Stimulated activated CD4-positive, alpha-beta T cell treated with anti-CD3 and anti-CD28 coated beads, Interleukin-2, amount 100 ng/mL, for 4 hours (primary cell): ENCODE data around the gene SLC26A5.
"Not testable (repeated sequence)": the region's sequence is repeated elsewhere in the genome, so short reads cannot be mapped to it uniquely, and the experiment has no call there.

Experiments used
- DNase-seq: peaks from one replicate; pipeline ENCODE4 v3.0.0-alpha.2; 2020; ENCODE audit warnings: low read depth

Gene SLC26A5, protein sequence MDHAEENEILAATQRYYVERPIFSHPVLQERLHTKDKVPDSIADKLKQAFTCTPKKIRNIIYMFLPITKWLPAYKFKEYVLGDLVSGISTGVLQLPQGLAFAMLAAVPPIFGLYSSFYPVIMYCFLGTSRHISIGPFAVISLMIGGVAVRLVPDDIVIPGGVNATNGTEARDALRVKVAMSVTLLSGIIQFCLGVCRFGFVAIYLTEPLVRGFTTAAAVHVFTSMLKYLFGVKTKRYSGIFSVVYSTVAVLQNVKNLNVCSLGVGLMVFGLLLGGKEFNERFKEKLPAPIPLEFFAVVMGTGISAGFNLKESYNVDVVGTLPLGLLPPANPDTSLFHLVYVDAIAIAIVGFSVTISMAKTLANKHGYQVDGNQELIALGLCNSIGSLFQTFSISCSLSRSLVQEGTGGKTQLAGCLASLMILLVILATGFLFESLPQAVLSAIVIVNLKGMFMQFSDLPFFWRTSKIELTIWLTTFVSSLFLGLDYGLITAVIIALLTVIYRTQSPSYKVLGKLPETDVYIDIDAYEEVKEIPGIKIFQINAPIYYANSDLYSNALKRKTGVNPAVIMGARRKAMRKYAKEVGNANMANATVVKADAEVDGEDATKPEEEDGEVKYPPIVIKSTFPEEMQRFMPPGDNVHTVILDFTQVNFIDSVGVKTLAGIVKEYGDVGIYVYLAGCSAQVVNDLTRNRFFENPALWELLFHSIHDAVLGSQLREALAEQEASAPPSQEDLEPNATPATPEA

DNA sequence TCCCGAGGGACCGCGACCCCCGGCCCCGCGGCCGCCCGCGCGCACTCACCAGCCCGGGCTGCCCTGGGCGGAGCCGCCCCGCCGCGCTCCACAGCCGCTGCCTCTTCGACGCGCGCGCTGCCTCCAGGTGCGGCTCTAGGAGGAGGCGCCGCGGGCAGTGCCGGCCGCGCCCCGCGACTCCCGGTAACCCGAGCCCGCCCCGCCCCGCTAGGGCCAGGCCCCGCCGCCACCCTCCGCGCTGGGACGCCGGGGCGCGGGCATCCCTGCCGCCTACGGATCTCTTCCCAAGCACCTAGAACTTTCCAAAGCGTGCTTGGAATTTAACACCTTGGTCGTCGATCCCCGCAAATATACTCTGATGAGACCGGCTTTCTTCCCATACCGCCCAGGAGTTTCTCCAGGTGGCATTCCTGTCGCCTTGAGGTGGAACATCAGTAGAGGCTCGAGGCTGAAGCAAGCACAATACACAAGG lies at the start of gene SLC26A5:
Gene SLC26A5 (minus strand): TSS at position 159 of the 472 bp plus-strand sequence. CDS start 24,693 bp downstream, outside the sequence.
- DNase-seq: no peak

DNA sequence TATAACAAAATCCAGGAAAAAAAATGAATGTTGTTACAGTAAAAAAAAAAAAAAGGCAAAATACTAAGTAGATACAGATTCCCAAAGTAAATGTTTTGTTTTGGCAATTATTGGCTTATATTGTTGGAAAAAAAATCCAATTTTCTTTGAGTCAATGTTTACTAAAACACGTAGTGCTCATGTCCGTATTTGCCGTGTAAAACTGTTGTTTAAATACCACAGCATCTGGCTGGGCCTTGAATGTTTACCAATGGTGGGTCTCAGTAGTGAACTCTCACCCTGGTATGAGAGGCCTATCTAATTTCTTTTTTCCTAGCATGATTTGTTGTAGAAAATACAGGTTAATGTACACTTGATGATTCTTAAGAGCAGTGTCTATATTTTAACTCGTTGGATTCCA lies 41.4 kb upstream of the SLC26A5 start:
- DNase-seq: no peak

DNA sequence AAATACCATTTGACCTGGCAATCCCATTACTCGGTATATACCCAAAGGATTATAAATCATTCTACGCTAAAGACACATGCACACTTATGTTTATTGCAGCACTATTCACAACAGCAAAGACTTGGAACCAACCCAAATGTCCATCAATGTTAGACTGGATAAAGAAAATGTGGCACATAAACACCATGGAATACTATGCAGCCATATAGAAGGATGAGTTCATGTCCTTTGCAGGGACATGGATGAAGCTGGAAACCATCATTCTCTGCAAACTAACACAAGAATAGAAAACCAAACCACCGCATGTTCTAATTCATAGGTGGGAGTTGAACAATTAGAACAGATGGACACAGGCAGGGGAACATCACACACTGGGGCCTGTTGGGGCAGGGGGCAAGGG lies 40.9 kb upstream of the SLC26A5 start:
- DNase-seq: not testable (repeated sequence)

DNA sequence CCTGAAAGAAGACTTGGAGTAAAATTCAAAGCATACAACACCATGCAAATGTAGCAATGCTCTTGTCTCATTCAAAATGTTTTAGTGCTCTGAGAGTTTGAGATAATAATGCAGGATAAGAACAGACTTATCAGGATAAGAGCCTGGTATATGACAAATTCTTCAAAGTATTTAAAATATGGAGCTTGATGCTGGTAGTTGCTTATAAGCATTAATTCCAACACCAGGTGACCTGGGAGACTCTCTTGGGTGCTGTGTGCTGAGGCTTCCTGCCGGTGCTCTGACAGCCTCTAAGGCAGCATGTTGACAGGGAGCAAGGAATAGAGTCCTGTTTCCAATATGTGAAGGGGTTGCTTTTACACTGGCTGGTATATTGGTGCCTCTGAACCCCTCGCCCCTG lies 34.8 kb upstream of the SLC26A5 start:
- no peak for DNase-seq

DNA sequence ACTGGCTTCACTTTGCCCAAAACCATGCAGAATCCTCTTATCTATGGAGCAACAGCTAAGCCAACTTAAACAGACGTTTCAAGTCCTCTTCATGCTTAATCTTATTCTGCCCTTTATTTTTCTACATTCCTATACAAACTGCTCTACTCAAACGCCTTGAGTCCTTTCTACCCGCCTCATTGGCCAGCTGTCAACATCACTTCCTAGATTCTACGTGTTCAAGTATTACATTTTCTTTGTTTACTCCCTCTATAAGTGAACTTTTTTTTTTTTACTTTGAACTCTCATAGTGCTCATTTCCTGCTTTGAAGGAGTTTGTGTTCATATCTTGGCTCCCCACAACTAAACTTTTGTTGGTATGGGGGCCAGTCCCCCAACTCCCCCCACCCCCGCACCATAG lies 28.9 kb upstream of the SLC26A5 start:
- no peak for DNase-seq

DNA sequence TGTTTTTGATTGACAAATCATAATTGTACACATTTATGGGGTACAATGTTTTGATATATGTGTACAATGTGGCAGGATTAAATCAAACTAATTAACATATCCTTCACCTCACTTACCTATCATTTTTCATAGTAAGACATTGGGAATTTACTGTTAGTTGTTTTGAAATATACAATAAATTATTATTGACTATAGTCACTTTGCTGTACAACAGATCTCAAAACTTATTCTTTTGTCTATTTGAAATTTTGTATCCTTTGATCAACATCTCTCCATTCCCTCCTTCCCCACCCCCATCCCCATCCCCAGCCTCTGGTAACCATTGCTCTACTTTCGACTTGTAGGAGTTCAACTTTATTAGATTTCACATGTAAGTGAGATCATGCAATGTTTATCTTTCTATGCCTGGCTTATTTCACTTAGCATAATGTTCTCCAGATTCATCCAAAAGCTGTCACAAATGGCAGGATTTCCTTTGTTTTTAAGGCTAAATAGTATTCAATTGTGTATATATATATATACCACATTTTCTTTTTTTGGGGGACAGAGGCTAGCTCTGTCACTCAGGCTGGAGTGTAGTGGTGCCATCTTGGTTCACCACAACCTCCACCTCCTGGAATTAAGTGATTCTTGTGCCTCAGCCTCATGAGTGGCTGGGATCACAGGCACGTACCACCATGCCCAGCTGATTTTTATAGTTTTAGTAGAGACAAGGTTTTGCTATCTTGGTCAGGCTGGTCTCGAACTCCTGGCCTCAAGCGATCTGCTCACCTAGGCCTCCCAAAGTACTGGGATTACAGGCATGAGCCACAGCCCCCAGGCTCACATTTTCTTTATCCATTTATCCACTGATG lies 23.3 kb upstream of the SLC26A5 start:
- DNase-seq: no peak

- no peak for DNase-seq
These were observed 20.8 kb upstream of the SLC26A5 start for GRCh38 chr7:103466814-103467213.

DNA sequence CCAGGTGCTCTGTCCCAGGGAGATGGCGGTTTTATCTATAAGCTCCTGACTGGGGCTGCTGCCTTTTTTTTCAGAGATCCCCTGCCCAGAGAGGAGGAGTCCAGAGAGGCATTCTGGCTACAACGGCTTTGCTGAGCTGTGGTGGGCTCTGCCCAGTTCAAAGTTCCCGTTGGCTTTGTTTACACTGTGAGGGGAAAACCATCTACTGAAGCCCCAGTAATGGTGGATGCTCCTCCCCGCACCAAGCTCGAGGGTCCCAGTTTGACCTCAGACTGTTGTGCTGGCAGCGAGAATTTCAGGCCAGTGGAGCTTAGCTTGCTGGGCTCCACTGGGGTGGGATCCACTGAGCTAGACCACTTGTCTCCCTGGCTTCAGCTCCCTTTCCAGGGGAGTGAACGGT lies 16.4 kb upstream of the SLC26A5 start:
- no peak for DNase-seq

DNA sequence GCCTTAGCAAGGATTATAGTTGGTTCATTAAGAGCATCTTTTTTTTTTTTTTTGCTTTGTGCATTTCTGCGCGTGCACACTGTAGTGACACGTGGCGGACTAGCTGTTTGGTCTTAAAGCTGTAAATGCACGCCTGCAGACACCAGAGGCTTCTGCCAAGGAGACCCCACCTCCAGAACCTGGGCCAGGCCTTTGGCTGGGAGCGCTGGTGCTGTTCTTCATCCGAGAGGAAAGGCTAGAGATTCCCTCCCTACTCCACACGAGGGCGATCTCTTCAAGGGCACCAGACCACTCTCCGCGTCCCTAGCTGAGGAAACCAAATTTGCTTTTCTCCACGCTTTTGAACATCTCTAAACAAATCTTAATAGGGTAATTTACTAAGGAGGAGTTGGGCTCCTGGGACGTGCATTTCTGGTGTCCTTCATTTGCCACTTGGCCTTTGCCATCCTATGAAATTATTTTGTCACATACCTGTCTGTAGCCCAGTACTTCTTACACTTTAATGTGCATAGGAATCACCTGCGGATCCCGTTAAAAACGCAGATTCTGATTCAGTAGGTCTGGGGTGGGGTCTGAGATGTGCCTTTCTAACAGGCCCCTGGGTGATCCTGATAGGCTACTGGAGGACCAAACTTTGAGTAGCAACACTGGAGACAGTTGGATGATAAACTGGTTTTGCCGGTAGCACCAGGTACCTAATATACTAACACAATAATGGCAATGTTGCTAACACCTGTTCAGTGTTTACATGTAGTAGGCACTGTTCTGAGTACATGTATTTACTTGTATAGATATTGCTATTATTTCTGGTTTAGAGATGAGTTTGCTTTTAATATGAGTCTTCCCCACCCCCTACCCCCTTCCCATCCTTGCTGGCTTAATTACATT lies 1.3 kb upstream of the SLC26A5 start:
- no peak for DNase-seq

GRCh38 chr7:103445228-103446048 lies 569 bp downstream of the SLC26A5 start:
- DNase-seq: no peak

- DNase-seq: no peak
These were observed 6.3 kb downstream of the SLC26A5 start for GRCh38 chr7:103439661-103440060.

DNA sequence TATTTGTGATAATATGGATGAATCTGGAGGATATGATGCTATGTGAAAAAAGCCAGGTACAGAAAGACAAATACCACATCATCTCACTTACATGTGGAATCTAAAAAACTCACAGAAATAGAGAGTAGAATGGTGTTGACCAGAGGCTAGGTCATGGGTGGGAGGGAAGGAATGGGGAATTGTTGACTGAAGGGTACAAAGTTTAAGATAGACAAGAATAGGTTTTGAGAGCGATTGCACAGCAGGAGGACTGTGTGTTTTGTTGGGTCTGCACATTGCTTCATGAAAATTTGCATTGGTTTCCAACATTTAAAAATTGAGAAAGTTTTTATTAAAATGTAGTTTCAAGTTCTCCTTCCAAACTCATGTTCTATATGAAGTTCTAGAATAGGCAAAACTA lies 8.4 kb downstream of the SLC26A5 start:
- DNase-seq: no peak

- DNase-seq: no peak
These were observed 13.3 kb downstream of the SLC26A5 start for GRCh38 chr7:103432712-103433111.

- no peak for DNase-seq
These were observed 20.8 kb downstream of the SLC26A5 start for GRCh38 chr7:103425177-103425576.

GRCh38 chr7:103423467-103424179 lies 22.4 kb downstream of the SLC26A5 start:
- no peak for DNase-seq

DNA sequence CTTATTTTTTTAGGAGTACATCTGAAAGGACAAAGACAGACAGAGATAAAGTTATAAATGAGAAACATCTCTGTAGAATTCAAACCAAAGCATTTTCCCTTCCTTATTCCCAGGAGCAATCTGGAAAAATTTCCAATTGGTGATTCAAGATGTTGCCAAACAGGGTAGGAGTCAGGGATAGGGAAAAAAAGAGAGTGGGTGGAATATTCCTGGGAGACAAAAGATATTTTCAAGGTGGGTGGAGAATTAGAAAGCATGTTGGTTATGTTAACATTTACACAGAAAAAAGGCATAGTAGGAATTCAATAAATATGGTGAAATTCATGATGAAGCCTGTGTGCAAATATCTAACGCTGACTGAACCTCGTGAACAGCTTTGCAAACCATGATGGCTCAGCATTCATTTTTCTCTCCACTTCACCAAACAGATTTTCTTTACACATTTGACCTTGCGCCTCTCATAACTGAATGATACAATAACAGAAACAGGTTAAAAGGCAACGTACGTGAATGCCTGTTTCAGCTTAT lies 25.1 kb downstream of the SLC26A5 start:
- DNase-seq: no peak

DNA sequence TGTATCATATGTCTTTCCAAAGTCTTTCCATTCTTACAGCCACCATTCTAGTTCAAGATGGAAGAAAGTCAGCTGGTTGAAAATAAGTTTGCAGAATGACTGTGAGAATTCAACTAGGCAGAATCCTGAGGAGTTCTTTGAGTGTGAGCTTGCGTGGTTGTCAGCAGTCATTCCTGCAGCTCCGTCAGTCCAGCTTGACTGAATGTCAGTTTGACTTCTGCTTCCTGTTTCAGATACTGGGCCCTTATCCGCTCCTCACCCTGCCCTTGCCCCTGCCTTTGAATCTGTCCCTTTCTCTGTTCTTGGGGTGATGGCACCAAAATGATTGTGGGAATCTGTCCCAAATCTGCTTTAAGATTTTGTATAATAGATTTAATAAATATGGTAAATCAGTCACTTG lies 27.8 kb downstream of the SLC26A5 start:
- no peak for DNase-seq

DNA sequence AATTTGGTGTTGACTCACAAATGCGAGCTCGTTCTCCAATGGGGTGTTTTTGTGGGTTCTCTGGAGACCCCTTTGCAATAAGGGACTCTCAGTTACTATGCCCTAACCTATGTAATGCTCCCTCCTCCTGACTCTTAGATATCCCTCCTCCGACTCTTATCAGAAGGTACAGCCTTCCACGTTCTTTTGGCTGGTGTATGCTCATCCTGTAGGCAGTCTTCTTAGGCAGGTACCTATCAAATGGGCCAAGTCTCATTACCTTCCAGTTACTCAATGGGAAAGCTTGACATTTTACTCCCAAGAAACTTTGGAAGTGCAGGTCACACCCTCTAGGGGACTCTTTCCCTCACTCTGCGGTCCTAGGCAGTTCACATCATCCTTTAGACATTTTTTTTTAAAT lies 32.6 kb downstream of the SLC26A5 start:
- no peak for DNase-seq

- no peak for DNase-seq
These were observed 33.9 kb downstream of the SLC26A5 start for GRCh38 chr7:103412151-103412550.
